ENCODE measurements around the gene MATN4. TPM values are rescaled to one million over a fixed set of nuclear protein-coding genes. Genes with fewer than 3 reads are reported as not detected.

MATN4 gene
- total and polyA plus RNA-seq, 2 of the 13 experiments (the other 11 are each of a cell fraction or from before 2014, with no cell fraction given), result not detected

GRCh38 chr20:45246109-45246508, 62.0 kb downstream of the MATN4 start:
- no peak overlapping the region for H3K4me3 ChIP-seq (replicated peaks in 1 of 3; ENCODE audit: insufficient read depth in 1 of 3, low read depth in 2 of 3, low read length in 3 of 3)
- no peak overlapping the region for H3K4me2 ChIP-seq (ENCODE audit: low read depth, low read length)
- no peak overlapping the region for H3K27ac ChIP-seq (ENCODE audit: extremely low read length, insufficient read depth, low read length)
- no peaks in the 10 kb centered on the region for H3K9me3 ChIP-seq (ENCODE audit: low read length)
- ChIA-PET POLR2A (no interaction called here), CTCF (ENCODE audit: low intra/inter-chr PET ratio, low total read pairs) (no interaction called here)
- H2AFZ ChIP-seq (ENCODE audit: low read length), result no peak overlapping the region
- WGBS (ENCODE audit: low lambda C conversion rate), result 16% methylated on average over 6 of the region's 6 CpGs
- H3K36me3 ChIP-seq (replicated peaks in 1 of 2; ENCODE audit: control insufficient read depth in 1 of 2, insufficient read depth in 2 of 2, low read length in 2 of 2), result no peaks in the 10 kb centered on the region
- no peak for ATAC-seq
- no peak for DNase-seq (ENCODE audit: low spot score)
- intact Hi-C loops (cut with micrococcal nuclease; ENCODE audit: unreplicated experiment) (no loop called here), in situ Hi-C loops (cut with HindIII; ENCODE audit: extremely low pct_ligation_motif_present, low pct_unique_long_range_greater_than_20kb) (no loop called here)
- no peaks in the 10 kb centered on the region for H3K79me2 ChIP-seq (ENCODE audit: insufficient read depth, low read length)
- peaks cover 0 to 9% of the 10 kb centered on the region in 2 experiments; a peak in 2 of 5 replicates for H3K27me3 ChIP-seq (ENCODE audit: control insufficient read depth in 1 of 2, insufficient read depth in 2 of 2, low read length in 2 of 2)
- FAIRE-seq, result no peak
- no peaks in the 10 kb centered on the region for H4K20me1 ChIP-seq (ENCODE audit: insufficient read depth, low read length)
- no peak for TF ChIP-seq ZNF652 (CRISPR knock-in tag; IDR thresholded peaks at IDR 0.05; ENCODE audit: borderline replicate concordance, low read depth)
- no peak for TF ChIP-seq ATF2 (CRISPR knock-in tag; IDR thresholded peaks at IDR 0.05)
- no peak for TF ChIP-seq NFATC3 (CRISPR knock-in tag; IDR thresholded peaks at IDR 0.05)
- no peak for TF ChIP-seq CBX1 (IDR thresholded peaks at IDR 0.05; ENCODE audit: low read depth)
- TF ChIP-seq ZBTB33 (CRISPR knock-in tag; IDR thresholded peaks at IDR 0.05), result no peak
- no peak for TF ChIP-seq ATF1 (CRISPR knock-in tag; IDR thresholded peaks at IDR 0.05)
- TF ChIP-seq ZSCAN25 (CRISPR knock-in tag; IDR thresholded peaks at IDR 0.05), result no peak
- TF ChIP-seq AGO1 (IDR thresholded peaks at IDR 0.05; ENCODE audit: low read depth, low read length, poor library complexity, severe bottlenecking), result no peak
- TF ChIP-seq BCLAF1 (IDR thresholded peaks at IDR 0.05), result no peak
- TF ChIP-seq TARDBP (CRISPR knock-in tag; IDR thresholded peaks at IDR 0.05), result no peak
- TF ChIP-seq MXD3 (CRISPR knock-in tag; IDR thresholded peaks at IDR 0.05), result no peak
- no peak for TF ChIP-seq ZNF317 (CRISPR knock-in tag; IDR thresholded peaks at IDR 0.05)
- no peak for TF ChIP-seq RARA (CRISPR knock-in tag; IDR thresholded peaks at IDR 0.05)
- TF ChIP-seq GMEB2 (CRISPR knock-in tag; IDR thresholded peaks at IDR 0.05; ENCODE audit: low read depth), result no peak
- BruUV-seq (replicated peaks), result no TSS peak
- H3K9ac ChIP-seq (ENCODE audit: insufficient read depth, low read depth, low read length), result no peak overlapping the region
- no peaks in the 10 kb centered on the region for H3K4me1 ChIP-seq (ENCODE audit: insufficient read depth, low read length)
